ENCODE results near the gene PTPN1.

The PTPN1 gene

DNA sequence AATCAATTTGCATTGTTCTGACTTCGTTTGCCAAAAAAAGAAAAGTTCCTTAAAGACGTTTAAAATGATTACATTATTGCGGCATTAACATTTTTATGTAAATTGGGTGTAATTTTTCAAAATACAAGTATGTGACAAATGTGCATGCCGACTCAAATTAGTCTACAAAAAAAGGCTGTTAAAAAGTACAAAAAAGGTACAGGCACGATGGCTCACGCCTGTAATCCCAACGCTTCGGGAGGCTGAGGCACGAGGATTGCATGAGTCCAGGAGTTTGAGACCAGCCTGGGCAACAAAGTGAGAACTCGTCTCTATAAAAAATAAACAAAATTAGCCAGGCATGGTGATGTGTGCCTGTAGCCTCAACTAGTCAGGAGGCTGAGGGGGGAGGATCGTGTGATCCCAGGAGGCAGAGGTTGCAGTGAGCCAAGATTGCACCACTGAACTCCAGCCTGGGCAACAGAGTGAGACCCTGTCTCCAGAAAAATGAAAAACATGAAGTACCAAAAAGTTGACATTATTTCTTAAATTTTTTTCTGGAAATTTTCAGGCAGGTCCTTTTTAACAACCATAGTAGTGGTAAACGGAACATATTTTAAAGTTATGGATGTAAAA lies 90.2 kb downstream of the PTPN1 start:
- no peak for DNase-seq (ENCODE audit: low read depth)
- TF ChIP-seq, protein P1, sequence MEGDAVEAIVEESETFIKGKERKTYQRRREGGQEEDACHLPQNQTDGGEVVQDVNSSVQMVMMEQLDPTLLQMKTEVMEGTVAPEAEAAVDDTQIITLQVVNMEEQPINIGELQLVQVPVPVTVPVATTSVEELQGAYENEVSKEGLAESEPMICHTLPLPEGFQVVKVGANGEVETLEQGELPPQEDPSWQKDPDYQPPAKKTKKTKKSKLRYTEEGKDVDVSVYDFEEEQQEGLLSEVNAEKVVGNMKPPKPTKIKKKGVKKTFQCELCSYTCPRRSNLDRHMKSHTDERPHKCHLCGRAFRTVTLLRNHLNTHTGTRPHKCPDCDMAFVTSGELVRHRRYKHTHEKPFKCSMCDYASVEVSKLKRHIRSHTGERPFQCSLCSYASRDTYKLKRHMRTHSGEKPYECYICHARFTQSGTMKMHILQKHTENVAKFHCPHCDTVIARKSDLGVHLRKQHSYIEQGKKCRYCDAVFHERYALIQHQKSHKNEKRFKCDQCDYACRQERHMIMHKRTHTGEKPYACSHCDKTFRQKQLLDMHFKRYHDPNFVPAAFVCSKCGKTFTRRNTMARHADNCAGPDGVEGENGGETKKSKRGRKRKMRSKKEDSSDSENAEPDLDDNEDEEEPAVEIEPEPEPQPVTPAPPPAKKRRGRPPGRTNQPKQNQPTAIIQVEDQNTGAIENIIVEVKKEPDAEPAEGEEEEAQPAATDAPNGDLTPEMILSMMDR (conservative IDR thresholded peaks at IDR 0.05; ENCODE audit: control insufficient read depth, insufficient read depth, low read depth, low read length) = no peak

DNA sequence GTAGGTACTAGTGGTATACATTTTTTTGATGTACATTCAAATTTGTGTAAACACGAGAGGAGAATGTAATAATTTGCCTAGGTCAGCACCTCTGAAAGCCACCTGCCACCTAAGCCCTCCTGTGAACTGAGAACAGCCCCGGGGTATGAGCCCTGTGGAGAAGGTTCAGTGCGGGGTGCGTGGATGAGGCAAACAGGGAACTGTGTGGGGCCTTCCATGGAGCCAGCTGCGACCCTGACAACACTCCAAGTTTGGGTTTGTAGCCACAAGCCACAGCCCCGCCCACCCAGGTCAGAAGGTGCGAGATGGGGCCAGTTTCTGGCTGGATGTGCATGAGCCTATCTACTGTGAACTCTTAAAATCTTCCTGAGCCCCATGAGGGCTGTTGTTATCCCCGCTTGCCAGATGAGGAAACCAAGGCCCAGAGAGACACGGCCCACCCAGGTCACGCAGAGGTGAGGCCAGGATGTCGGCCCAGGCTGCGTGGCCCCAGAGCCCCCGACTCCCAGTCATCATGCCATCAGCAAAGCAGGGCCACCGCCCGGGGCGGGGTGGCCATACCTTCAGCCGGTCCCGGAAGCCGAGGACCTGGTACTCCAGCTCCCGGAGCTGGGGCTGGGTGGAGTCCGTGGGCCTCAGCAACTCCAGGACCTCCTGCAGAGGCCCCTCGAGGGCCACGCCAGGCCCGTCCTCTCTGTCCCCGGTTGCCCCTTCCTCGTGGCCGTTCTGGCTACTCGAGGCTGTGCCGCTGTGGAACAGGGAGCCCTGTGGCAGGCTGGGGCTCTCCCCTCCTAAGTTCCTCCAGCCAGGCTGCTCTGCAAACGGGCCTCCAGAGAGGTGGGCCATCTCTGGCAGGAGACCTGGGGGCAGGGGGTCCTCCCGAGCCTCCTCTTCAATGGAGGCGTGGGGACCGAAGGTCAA lies 91.6 kb downstream of the PTPN1 start:
- TF ChIP-seq, protein P1 (conservative IDR thresholded peaks at IDR 0.05; ENCODE audit: control insufficient read depth, insufficient read depth, low read depth, low read length) = no peak
- no peak for DNase-seq (ENCODE audit: low read depth)
- H3K4me3 ChIP-seq (ENCODE audit: control insufficient read depth, low read depth, low read length) = no peak overlapping the region

More for the DNA sequence above, 90.2 kb downstream of the PTPN1 start:
- H3K4me3 ChIP-seq (ENCODE audit: control insufficient read depth, low read depth, low read length) = no peak overlapping the region

DNA sequence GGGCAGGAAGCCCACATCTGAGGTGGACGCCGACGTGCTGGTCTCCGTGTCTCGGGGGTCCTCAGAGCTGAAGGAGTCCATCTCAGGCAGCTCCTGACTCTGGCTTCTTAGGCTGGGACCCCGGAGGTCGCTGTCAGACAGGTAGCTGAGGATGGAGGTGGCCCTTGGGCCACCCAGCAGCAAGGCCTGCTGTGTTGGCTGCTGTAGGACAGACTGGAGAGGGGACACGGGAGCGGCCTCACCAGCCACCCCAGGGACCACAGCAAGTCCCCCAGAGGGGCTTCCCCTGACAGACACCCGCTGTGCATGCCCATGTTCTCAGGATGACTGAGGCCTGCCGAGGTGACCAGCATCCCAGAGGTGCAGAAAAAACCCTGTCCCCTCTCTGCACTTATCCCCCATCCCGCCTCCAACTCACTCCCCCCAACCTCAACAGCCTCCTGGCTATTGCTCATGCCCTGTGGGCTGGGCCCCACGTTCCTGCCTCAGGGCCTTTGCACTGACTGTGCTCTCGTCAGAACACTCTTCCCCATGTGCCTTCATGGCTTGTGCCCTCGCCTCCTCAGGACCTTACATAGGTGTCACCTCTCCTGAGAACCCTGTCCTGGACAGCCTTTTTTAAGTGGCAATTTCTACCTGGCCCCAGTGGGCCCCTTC lies 92.4 kb downstream of the PTPN1 start:
- no peak for DNase-seq (ENCODE audit: low read depth)
- TF ChIP-seq, protein P1 (conservative IDR thresholded peaks at IDR 0.05; ENCODE audit: control insufficient read depth, insufficient read depth, low read depth, low read length) = no peak
- no peak overlapping the region for H3K4me3 ChIP-seq (ENCODE audit: control insufficient read depth, low read depth, low read length)

DNA sequence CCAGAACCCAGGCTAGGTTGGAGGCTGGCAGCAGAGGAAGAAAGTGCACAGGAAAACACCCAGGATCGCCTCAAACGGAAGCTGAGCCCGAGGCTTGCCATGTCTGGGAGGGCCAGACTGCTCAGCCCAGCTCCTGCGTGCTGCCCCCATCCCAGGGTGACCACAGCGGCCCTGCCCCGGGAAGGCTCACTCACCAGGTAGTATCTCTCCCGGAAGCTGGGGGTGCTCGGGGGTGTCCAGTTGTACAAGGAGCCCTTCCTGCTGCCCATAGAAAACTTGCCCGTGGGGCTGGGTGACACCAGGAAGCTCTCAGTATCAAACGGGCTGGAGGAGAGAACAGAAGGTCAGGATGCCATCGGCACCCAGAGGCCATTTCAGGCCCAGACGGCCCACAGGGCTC lies 94.3 kb downstream of the PTPN1 start:
- no peak overlapping the region for H3K4me3 ChIP-seq (ENCODE audit: control insufficient read depth, low read depth, low read length)
- TF ChIP-seq, protein P1 (conservative IDR thresholded peaks at IDR 0.05; ENCODE audit: control insufficient read depth, insufficient read depth, low read depth, low read length) = no peak
- DNase-seq (ENCODE audit: low read depth) = no peak

DNA sequence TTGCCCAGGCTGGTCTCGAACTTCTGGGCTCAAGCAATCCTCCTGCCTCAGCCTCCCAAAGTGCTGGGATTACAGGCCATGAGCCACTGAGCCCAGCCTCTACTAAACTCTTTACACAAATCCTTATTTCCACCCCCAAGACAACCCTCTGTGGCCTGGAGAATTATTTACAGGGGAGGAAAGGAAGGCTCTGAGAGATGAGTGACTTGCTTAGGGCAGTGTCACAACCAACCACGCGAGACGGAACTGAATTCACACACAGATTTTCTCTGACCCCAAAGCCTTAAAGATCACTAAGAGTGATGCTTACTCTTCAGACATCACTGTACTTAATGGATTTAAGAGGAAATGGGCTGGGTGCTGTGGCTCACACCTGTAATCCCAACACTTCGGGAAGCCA lies 95.0 kb downstream of the PTPN1 start:
- no peak overlapping the region for H3K4me3 ChIP-seq (ENCODE audit: control insufficient read depth, low read depth, low read length)
- DNase-seq (ENCODE audit: low read depth) = no peak
- TF ChIP-seq, protein P1 (conservative IDR thresholded peaks at IDR 0.05; ENCODE audit: control insufficient read depth, insufficient read depth, low read depth, low read length) = no peak

DNA sequence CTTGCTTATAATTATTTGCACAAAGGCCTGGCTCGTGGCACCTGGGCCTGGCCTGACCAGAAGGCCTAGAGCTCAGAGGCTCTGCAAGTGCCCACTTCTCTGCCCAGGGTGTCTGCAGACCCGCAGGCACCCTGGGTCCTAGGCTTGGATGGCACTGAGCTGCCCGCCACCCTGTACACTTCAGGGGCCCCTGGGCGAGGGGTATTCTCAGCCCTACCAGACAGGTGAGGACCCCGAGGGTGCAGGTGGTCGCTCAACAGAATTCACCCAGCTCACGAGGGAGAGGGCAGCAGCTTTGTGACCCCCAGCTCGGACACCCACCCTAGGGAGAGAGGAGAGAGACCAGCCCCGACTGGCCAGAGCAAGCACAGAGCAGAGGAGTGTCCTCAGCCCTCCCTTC lies 97.3 kb downstream of the PTPN1 start:
- TF ChIP-seq, protein P1 (conservative IDR thresholded peaks at IDR 0.05; ENCODE audit: control insufficient read depth, insufficient read depth, low read depth, low read length) = no peak
- DNase-seq (ENCODE audit: low read depth) = no peak
- H3K4me3 ChIP-seq (ENCODE audit: control insufficient read depth, low read depth, low read length) = no peak overlapping the region

Data from fibroblast of mammary gland (primary cell).